Neural progenitor cell (in vitro differentiated cells): Measurements from ENCODE around the gene TSHZ1.

Experiments
- EZH2 ChIP-seq: fragments of 200-600 bp; sonication (generic); IDR thresholded peaks from 2 replicates; pipeline ENCODE4 v1.6.1; 2017; ENCODE audit warnings: antibody characterized with exemption, mild to moderate bottlenecking, moderate library complexity
- EZH2phosphoT487 ChIP-seq: fragments of 200-600 bp; sonication (generic); IDR thresholded peaks from 2 replicates; pipeline ENCODE4 v1.6.1; 2017; ENCODE audit warnings: antibody characterized with exemption
- TF ChIP-seq, protein P1 (sequence below): fragments of 200-600 bp; sonication (generic); IDR thresholded peaks from 2 replicates; pipeline ENCODE4 v1.5.1; 2017; ENCODE audit warnings: antibody characterized with exemption, mild to moderate bottlenecking

- TF ChIP-seq, protein P1, sequence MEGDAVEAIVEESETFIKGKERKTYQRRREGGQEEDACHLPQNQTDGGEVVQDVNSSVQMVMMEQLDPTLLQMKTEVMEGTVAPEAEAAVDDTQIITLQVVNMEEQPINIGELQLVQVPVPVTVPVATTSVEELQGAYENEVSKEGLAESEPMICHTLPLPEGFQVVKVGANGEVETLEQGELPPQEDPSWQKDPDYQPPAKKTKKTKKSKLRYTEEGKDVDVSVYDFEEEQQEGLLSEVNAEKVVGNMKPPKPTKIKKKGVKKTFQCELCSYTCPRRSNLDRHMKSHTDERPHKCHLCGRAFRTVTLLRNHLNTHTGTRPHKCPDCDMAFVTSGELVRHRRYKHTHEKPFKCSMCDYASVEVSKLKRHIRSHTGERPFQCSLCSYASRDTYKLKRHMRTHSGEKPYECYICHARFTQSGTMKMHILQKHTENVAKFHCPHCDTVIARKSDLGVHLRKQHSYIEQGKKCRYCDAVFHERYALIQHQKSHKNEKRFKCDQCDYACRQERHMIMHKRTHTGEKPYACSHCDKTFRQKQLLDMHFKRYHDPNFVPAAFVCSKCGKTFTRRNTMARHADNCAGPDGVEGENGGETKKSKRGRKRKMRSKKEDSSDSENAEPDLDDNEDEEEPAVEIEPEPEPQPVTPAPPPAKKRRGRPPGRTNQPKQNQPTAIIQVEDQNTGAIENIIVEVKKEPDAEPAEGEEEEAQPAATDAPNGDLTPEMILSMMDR: no peak
- TF ChIP-seq EZH2 (no peak), EZH2phosphoT487 (no peak)
Observed at GRCh38 chr18:75249672-75250470, 39.3 kb downstream of the TSHZ1 start.
